GM19351 (cell line): ENCODE measurements around the gene CCDC28B.
"Not testable (repeated sequence)": the region's sequence is repeated elsewhere in the genome, so short reads cannot be mapped to it uniquely, and the experiment has no call there.

Experiments used
- ATAC-seq: cut with Tn5 transposase; IDR thresholded peaks from one replicate; pipeline ENCODE4 v1.9.1; 2021; ENCODE audit warnings: mild to moderate bottlenecking, moderate library complexity; ENCODE audit not compliant: unreplicated experiment

The CCDC28B gene

GRCh38 chr1:32200226-32201010 is at the start of gene CCDC28B:
Gene CCDC28B (plus strand): TSS chr1:32200595. CDS start chr1:32201936, 1,341 bp downstream.
- no peak for ATAC-seq

DNA sequence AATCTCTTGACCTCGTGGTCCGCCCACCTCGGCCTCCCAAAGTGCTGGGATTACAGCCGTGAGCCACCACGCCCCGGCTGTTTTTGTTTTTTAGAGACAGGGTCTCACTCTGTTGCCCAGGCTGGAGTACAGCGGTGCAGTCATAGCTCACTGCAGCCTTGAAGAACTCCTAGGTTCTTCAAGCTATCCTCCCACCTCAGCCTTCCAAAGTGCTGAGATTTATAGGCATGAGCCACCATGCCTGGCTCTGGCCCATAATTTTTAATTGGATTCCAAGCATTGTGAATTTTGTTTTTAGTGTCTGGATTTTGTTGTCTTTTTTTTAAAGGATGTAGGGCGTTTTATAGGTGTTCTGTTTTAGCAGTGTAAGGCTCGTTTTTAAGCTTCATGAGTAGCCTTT is 49.5 kb upstream of the CCDC28B start:
- ATAC-seq = no peak

DNA sequence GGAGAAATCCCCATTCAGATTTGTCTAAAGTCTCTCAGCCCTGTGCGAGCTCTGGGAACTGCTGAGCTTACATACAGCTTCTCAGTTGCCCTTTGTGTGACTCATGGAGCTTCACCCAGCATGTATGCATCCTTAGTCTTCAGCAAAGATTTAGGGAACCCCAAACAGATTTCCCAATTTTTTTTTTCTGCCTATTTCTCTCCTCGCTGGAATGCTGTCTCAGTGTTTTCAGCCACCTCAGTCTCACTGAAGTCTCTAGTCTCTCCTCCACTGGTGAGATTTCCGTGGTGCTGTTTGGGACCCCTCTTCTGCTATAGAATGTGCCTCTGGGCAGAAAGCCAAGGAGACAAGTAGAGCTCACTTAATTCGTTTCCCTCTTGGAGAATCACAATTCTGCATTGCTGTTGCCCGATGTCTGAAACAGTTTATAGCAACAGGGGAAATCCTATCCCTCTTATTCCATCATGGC is 49.0 kb upstream of the CCDC28B start:
- ATAC-seq = no peak

GRCh38 chr1:32159189-32159588 is 41.2 kb upstream of the CCDC28B start:
- ATAC-seq = no peak

GRCh38 chr1:32163405-32163804 is 37.0 kb upstream of the CCDC28B start:
- no peak for ATAC-seq

DNA sequence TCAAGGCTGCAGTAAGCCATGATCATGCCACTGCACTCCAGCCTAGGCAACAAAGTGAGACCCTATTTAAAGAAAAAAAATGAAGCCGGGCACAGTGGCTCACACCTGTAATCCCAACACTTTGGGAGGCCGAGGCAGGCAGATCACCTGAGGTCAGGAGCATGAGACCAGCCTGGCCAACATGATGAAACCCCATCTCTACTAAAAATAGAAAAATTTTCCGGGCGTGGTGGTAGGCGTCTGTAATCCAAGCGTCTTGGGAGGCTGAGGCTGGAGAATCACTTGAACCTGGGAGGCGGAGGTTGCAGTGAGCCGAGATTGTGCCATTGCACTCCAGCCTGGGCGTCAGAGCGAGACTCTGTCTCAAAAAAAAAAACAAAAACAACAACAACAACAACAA is 34.8 kb upstream of the CCDC28B start:
- ATAC-seq = not testable (repeated sequence)

DNA sequence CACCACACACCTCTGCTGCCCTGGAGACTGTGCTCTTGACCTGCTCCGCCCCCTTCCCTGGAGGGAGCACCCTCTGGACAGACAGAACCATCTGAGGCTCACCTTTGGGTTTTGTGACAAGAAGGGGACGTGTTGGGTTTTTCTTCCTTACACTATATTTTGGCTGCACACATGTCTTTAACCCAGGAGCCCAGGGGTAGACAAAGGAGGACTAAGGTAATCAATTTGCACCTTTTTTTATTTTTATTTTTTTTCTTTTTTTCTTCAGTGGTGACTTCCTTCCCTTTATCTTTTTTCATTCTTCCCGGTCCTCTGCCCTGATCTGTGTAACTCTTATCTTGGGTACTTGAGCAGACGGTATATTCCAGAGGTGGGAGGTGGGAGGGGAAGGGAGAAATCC is 29.4 kb upstream of the CCDC28B start:
- ATAC-seq = no peak

DNA sequence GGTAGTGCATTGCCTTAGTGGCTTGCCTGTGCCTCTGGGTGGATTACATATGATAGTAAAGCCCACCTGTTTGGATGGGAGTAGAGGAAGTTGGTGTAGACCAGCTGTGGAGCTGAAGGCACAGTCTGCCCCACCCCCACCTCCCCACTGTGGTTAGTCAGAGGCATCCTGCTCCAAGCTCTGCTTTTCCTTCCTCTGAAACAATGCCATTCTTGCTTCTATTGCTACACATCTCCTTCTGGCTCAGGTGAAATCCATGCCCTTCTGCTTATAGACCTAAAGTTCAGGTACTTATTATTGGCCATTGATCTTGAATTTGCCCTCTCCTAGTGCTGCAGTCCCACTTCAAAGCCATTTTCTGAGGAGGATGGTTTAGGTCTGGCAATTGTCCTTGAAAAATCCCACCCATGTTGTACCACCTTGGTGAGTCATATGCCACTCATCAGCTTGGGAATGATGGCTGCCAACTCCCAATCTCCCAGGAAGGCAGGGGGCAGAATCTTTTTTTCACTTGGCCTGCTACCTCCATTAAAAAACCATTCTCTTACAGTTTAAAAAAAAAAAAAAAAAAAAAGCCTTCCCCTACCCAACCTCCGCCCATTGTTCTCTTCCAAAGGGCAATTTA is 27.7 kb upstream of the CCDC28B start:
- ATAC-seq = no peak

GRCh38 chr1:32178380-32179192 is 21.8 kb upstream of the CCDC28B start:
- no peak for ATAC-seq

DNA sequence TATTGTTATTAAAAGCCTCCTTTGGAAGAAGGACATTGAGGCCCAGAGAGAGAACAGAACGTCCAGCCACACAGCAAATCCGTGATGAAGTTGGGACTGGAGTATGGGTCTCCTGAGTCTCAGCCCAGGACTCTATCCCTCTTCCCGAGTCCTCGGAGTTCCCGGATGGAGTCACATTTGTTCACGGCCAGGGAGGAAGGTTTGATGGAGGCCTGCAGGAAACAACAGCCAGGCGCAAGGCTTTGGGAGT is 21.3 kb upstream of the CCDC28B start:
- no peak for ATAC-seq

DNA sequence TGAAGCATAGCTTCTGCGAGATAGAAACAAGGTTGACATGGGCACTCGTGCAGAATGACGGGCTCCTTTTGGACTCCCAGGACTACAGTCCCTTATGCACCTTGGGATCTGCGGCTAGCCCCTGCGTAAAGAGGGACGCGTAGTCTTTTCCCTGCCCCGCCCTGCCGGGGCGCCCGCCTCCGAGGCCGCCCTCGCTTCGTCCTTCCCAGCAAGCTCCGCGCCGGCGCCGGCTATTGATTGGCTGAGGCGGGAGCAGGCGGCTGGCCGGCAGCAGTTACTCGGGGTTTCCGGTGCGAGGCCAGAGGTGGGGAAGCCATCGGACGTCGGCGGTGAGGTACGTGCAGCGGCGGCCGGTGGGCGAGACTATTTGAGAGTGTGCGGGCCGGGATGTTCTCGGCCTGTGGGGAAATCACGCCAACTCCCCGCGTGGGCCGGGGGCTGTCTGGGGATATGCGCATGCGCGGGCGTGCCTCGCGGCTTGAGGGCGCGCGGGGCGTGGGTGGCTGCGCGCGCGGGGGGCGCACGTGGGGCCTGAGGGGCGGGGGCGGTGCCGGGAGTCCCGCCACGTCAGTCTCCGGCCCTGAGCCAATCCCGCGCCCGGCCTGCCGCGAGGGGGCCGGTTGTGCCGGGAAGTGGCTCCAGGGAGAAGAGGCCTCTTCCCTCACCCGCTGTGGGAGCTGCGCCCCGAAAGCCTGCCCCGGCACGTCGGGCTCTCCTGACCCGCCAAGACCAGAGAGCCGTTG is 20.8 kb upstream of the CCDC28B start, which contains the start of gene TXLNA:
Gene TXLNA, plus strand, starts transcription at position 233 of the 743 bp plus-strand sequence. CDS start 671 bp downstream, outside the sequence.
- peak; percentile 91 for ATAC-seq

- no peak for ATAC-seq
Observed at GRCh38 chr1:32180186-32181060, 20.0 kb upstream of the CCDC28B start.

- ATAC-seq = no peak
Observed at GRCh38 chr1:32181065-32181464, 19.3 kb upstream of the CCDC28B start.

GRCh38 chr1:32181563-32181962 is 18.8 kb upstream of the CCDC28B start:
- ATAC-seq = no peak

DNA sequence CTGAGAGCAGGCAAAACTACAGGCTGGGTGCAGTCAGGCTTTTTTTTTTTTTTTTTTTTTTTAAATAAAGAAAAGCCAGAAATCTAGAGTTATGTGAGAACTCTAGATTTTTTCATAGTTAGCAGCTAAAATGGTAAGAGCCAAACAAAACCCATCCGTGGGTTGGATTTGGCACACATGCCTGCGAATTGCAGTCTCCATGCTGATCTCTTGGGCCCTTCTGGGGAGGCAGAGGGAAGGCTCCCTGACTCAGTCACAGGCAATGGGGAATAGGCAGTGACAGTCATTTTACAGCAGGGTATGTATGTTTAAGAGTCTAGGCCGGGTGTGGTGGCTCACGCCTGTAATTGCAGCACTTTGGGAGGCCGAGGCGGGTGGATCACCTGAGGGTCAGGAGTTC is 18.3 kb upstream of the CCDC28B start:
- no peak for ATAC-seq

DNA sequence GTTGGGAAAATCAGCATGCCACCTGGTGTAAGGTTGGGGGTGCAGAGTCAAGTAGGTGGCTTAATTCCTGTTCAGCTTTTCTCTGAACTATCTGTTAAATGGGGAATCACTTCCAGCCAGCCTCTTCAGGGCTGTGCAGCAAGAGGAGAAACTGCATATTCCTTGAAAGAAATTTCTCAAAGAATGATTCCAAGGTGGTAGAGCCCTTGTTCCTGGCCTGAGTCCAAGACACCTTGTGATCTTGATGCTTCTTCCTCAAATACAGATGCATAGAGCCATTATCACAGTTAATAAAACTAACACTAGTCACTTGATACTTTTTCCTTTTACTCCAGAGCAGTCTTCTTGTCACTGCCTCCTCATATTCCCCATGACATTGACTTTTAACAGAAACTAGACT is 15.7 kb upstream of the CCDC28B start:
- ATAC-seq = no peak

GRCh38 chr1:32186077-32186476 is 14.3 kb upstream of the CCDC28B start:
- no peak for ATAC-seq

DNA sequence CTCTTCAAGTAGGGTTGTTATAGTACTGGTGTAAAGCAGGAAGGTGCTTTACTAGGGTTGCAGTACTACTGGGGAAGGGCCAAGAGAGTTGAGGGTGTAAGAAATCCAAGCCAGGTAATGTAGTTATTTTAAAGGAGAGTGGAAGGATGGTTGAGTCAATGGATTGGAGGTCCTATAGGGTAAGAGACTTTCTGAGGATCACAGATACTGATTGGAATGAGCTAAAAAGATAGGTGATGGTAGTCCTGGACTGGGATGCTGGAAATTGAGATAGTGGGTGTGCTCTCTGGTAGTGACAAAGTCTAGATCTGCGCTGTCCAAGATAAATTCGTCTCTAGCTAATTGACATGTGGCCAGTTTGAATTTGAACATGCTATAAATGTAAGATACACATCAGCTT is 13.9 kb upstream of the CCDC28B start:
- no peak for ATAC-seq

DNA sequence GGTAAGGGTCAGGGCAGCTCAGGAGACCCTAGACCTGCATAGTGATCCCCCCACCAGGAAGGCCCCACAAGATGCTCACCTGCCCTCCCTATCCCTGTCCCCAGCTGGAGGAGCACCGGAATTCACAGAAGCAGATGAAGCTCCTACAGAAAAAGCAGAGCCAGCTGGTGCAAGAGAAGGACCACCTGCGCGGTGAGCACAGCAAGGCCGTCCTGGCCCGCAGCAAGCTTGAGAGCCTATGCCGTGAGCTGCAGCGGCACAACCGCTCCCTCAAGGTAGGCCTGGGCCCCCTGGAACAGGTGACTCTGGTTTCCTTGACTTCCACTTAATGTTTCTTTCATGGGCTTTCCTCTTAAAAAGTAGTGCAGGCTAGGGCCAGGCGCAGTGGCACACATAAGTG is 12.5 kb upstream of the CCDC28B start:
- no peak for ATAC-seq
